ENCODE results near the gene DOCK11. TPM values are rescaled to one million over a fixed set of nuclear protein-coding genes. Genes with fewer than 3 reads are reported as not detected.

The DOCK11 gene
- total RNA-seq, 2 donors from 2014 or later = 4.9 to 15.8 TPM

DNA sequence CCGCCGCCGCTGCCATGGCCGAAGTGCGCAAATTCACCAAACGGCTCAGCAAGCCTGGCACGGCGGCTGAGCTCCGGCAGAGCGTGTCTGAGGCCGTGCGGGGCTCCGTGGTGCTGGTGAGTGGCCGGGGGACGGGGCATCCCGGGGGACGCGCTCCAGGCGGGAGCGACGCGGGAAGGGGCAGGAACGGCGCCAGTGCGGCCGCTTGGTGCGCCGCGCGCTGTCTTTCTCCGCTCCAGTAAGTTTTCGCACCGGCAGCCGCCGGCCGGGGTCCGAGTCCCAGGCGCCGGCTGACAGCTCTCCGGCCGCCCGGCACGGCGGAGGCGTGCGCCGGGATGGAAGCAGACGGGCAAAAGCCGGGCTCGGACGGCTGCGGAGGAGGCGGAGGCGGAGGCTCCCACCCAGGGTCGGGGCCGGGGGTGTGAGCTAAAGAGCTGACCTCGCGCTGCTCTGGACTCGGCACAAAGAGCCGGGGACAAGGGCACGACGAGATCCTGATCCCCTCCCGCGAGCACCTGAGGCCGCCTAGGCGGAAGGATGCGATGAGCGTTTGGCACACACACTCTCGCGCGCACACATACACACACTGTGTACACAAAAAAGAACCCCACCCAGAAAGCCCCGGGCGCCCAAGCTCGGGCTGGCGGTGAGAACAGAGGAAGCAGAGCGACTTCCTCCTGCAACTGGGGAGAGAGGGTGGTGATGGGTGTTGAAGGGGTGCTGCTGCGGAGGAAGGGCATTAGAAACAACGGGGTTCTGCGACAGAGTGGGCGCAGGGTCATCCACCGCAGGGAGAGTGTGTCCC, 545 bp downstream of the DOCK11 start:
- H3K36me3 ChIP-seq (replicated peaks in 1 of 2; ENCODE audit: insufficient read depth in 1 of 2, low read depth in 2 of 2) = no peaks in the 10 kb centered on the region
- 0 to 1% methylated on average over 2 to 44 of the region's 81 CpGs for WGBS, 2 donors
- intact Hi-C loops (cut with DNase I) = no loop called here

GRCh38 chrX:118496763-118497079, 1.1 kb downstream of the DOCK11 start:
- DNase-seq (no peak), ATAC-seq (no peak)
- intact Hi-C loops (cut with DNase I) = no loop called here
- H3K36me3 ChIP-seq (replicated peaks in 1 of 2; ENCODE audit: insufficient read depth in 1 of 2, low read depth in 2 of 2) = no peaks in the 10 kb centered on the region
- peak overlapping the region in 1 of 4 donors; percentile 28 for H3K27ac ChIP-seq
- TF ChIP-seq POLR2A (IDR thresholded peaks at IDR 0.05) = no peak
- TF ChIP-seq, protein P1, sequence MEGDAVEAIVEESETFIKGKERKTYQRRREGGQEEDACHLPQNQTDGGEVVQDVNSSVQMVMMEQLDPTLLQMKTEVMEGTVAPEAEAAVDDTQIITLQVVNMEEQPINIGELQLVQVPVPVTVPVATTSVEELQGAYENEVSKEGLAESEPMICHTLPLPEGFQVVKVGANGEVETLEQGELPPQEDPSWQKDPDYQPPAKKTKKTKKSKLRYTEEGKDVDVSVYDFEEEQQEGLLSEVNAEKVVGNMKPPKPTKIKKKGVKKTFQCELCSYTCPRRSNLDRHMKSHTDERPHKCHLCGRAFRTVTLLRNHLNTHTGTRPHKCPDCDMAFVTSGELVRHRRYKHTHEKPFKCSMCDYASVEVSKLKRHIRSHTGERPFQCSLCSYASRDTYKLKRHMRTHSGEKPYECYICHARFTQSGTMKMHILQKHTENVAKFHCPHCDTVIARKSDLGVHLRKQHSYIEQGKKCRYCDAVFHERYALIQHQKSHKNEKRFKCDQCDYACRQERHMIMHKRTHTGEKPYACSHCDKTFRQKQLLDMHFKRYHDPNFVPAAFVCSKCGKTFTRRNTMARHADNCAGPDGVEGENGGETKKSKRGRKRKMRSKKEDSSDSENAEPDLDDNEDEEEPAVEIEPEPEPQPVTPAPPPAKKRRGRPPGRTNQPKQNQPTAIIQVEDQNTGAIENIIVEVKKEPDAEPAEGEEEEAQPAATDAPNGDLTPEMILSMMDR (IDR thresholded peaks at IDR 0.05) = no peak
- no peak overlapping the region for H3K4me3 ChIP-seq
- H3K27me3 ChIP-seq = no peaks in the 10 kb centered on the region
- WGBS, 2 donors = 4 to 5% methylated on average over 4 to 13 of the region's 13 CpGs
- peaks cover 8% of the 10 kb centered on the region for H3K4me1 ChIP-seq
- no peaks in the 10 kb centered on the region for H3K9me3 ChIP-seq

More for the DNA sequence above, 545 bp downstream of the DOCK11 start:
- H3K27me3 ChIP-seq = no peaks in the 10 kb centered on the region
- peak in 1 of 3 donors; percentile 26 for TF ChIP-seq POLR2A (IDR thresholded peaks at IDR 0.05)
- TF ChIP-seq, protein P1 (IDR thresholded peaks at IDR 0.05) = no peak
- H3K4me1 ChIP-seq = peaks cover 8% of the 10 kb centered on the region
- H3K27ac ChIP-seq = peak overlapping the region in 1 of 4 donors; percentile 55
- peak; percentile 15 to 42 (median 18) for DNase-seq
- H3K4me3 ChIP-seq = peak overlapping the region in 1 of 2 donors; percentile 17
- no peaks in the 10 kb centered on the region for H3K9me3 ChIP-seq
- ATAC-seq = peak; percentile 27

DNA sequence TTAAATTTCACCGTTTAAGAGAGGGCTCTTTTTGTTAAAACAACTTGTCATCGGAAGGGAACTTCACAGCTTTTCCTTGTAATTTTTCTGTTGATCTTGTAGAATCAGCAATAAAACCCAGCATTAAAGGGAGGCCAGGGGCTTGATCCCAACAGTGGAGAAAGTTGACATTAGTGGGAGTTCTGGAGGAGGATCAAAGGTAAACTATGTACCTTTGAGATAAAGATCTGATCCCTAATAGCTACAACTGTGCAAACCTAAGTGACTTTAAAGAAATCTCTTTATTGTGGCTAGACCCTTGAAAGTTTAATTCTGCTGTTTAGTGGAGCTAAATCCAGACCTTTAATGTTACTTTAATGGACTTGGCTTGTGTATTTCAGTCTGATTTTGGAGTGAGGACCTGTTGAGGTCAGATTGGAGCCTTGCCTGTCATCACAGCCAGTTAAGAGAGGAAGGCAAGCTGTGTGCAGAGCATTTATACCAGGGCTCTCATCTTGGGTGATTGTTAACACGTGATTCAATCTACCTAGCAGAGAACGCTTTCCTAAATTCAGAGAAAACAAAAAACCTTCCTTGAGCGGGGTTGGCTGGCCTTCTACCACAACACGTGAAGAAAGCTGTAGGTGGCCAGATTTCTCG, 1.7 kb downstream of the DOCK11 start:
- Histone ChIP-seq H3K27me3 (no peaks in the 10 kb centered on the region), H3K27ac (no peak overlapping the region)

GRCh38 chrX:118498351-118498750, 2.7 kb downstream of the DOCK11 start:
- H3K27ac ChIP-seq = no peak overlapping the region
- no peak for DNase-seq
- H3K4me3 ChIP-seq = no peak overlapping the region
- WGBS, 2 donors = 65 to 69% methylated on average over 3 of the region's 3 CpGs
- peaks cover 8% of the 10 kb centered on the region for H3K4me1 ChIP-seq
- no peaks in the 10 kb centered on the region for H3K27me3 ChIP-seq
- TF ChIP-seq POLR2A (IDR thresholded peaks at IDR 0.05) = no peak
- TF ChIP-seq, protein P1 (IDR thresholded peaks at IDR 0.05) = no peak
- H3K9me3 ChIP-seq = no peaks in the 10 kb centered on the region
- ATAC-seq = no peak
- no peaks in the 10 kb centered on the region for H3K36me3 ChIP-seq (replicated peaks in 1 of 2; ENCODE audit: insufficient read depth in 1 of 2, low read depth in 2 of 2)
- intact Hi-C loops (cut with DNase I) = no loop called here

More for the DNA sequence above, 1.7 kb downstream of the DOCK11 start:
- H3K9me3 ChIP-seq = no peaks in the 10 kb centered on the region
- no peak overlapping the region for H3K4me3 ChIP-seq
- TF ChIP-seq, protein P1 (IDR thresholded peaks at IDR 0.05) = no peak
- TF ChIP-seq POLR2A (IDR thresholded peaks at IDR 0.05) = no peak
- peaks cover 8% of the 10 kb centered on the region for H3K4me1 ChIP-seq
- 40 to 65% methylated on average over 7 of the region's 7 CpGs for WGBS, 2 donors
- no peak for DNase-seq
- H3K36me3 ChIP-seq (replicated peaks in 1 of 2; ENCODE audit: insufficient read depth in 1 of 2, low read depth in 2 of 2) = no peaks in the 10 kb centered on the region
- intact Hi-C loops (cut with DNase I) = no loop called here
- ATAC-seq = no peak

Data from body of pancreas (tissue), 4 donors.